Neural cell (in vitro differentiated cells): ENCODE measurements around the gene FKBP1A.

ENCODE experiments used
- CTCF ChIP-seq: fragments of 450-650 bp; IDR thresholded peaks from 2 replicates; pipeline ENCODE4 v1.5.1; 2014; ENCODE audit warnings: antibody characterized with exemption, mild to moderate bottlenecking, moderate library complexity; ENCODE audit not compliant: poor library complexity, severe bottlenecking
- EP300 ChIP-seq: fragments of 450-650 bp; conservative IDR thresholded peaks from 2 replicates; pipeline ENCODE4 v1.6.1; 2014; ENCODE audit warnings: antibody characterized with exemption, mild to moderate bottlenecking, moderate library complexity; ENCODE audit not compliant: poor library complexity, severe bottlenecking
- EZH2 ChIP-seq: fragments of 200-600, 300-800 bp; shearing (Covaris generic), sonication (generic); IDR thresholded peaks from 2 replicates; pipeline ENCODE4 v1.6.1; 2014; ENCODE audit warnings: antibody characterized with exemption, low read length, borderline replicate concordance, mild to moderate bottlenecking; ENCODE audit not compliant: insufficient read depth, poor library complexity, severe bottlenecking
- POLR2AphosphoS5 ChIP-seq: IDR thresholded peaks from 2 replicates; pipeline ENCODE4 v1.6.1; 2012
- TAF1 ChIP-seq: IDR thresholded peaks from 2 replicates; pipeline ENCODE4 v1.6.1; 2012; ENCODE audit warnings: low read depth

DNA sequence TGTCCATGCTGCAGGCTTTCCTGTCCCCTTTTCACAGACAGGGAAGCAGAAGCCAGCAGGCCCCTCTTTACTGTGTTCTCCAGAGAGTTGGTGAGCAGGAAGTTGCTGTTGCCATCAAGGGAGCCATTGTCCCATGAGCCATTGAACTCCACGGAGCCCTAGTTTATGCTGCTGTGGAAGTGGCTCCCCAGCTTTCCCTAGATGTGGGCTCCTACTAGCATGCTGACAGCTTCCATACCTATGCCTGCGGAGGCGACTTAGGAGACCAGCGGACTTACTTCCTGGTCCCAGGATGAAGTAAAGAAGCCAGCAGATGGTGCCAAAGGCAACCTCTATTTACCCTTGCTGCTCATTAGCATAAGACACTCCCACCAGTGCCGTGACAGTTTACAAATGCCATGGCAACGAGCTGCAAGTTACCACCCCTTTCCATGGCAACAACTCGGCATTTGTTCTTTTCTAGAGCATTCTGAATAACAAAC lies 30.8 kb upstream of the FKBP1A start:
- TF ChIP-seq CTCF (peak; percentile 44), EZH2 (no peak), EP300 (no peak), TAF1 (no peak), POLR2AphosphoS5 (no peak)
